ENCODE results near the gene GNAT2.

Gene GNAT2

DNA sequence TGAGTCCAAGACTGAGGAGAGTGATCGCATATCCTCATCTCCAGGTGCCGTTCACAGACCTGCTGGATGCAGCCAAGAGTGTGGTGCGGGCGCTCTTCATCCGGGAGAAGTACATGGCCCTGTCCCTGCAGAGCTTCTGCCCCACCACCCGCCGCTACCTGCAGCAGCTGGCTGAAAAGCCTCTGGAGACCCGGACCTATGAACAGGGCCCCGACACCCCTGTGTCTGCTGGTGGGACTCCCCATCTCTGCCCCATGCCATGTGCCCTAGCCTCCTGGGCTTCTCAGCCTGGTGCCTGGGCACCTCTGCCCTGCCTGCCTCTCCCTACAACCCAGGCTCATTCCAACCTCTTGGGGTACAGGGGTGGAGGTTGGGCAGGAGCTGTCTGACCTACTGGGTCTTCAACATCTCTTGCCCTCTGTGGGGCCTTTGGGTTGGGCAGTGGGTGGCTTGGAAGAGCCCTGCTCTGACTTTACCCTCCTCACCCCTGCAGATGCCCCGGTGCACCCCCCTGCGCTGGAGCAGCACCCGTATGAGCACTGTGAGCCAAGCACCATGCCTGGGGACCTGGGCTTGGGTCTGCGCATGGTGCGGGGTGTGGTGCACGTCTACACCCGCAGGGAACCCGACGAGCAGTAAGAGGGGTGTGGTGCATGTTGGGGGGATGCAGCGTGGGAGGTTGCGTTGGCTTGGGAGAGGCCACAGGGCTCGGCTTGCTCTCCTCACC is 7.4 kb upstream of the GNAT2 start:
- no peak for TF ChIP-seq ZNF558 (tag by site-specific recombination; IDR thresholded peaks at IDR 0.05)
- no peak for TF ChIP-seq ZNF600 (tag by site-specific recombination; IDR thresholded peaks at IDR 0.05)
- TF ChIP-seq, protein P1, sequence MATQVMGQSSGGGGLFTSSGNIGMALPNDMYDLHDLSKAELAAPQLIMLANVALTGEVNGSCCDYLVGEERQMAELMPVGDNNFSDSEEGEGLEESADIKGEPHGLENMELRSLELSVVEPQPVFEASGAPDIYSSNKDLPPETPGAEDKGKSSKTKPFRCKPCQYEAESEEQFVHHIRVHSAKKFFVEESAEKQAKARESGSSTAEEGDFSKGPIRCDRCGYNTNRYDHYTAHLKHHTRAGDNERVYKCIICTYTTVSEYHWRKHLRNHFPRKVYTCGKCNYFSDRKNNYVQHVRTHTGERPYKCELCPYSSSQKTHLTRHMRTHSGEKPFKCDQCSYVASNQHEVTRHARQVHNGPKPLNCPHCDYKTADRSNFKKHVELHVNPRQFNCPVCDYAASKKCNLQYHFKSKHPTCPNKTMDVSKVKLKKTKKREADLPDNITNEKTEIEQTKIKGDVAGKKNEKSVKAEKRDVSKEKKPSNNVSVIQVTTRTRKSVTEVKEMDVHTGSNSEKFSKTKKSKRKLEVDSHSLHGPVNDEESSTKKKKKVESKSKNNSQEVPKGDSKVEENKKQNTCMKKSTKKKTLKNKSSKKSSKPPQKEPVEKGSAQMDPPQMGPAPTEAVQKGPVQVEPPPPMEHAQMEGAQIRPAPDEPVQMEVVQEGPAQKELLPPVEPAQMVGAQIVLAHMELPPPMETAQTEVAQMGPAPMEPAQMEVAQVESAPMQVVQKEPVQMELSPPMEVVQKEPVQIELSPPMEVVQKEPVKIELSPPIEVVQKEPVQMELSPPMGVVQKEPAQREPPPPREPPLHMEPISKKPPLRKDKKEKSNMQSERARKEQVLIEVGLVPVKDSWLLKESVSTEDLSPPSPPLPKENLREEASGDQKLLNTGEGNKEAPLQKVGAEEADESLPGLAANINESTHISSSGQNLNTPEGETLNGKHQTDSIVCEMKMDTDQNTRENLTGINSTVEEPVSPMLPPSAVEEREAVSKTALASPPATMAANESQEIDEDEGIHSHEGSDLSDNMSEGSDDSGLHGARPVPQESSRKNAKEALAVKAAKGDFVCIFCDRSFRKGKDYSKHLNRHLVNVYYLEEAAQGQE (tag by site-specific recombination; IDR thresholded peaks at IDR 0.05): no peak
- no peak for TF ChIP-seq ZNF596 (tag by site-specific recombination; IDR thresholded peaks at IDR 0.05)
- TF ChIP-seq ZNF707 (tag by site-specific recombination; IDR thresholded peaks at IDR 0.05): no peak
- H3K4me1 ChIP-seq (ENCODE audit: control insufficient read depth, insufficient read depth, low read length): no peaks in the 10 kb centered on the region
- H3K36me3 ChIP-seq (ENCODE audit: control insufficient read depth in 2 of 2, insufficient read depth in 1 of 2, low read length in 2 of 2): peaks cover 4 to 66% of the 10 kb centered on the region in 2 experiments; a peak in 2 of 3 replicates
- H3K27ac ChIP-seq (ENCODE audit: extremely low read depth, low read depth, low read length): no peak overlapping the region
- CTCF ChIA-PET: interaction anchor here (0.7 to 5.1 kb wide), 3 partner anchors 13 to 81 kb away, joined by 3 to 34 read pairs (median 10); partner anchors contain the start of gene GNAI3
- no peaks in the 10 kb centered on the region for H3K9me3 ChIP-seq (ENCODE audit: control insufficient read depth, insufficient read depth, low read depth, low read length)
- POLR2A ChIA-PET: no interaction called here
- H3K4me3 ChIP-seq (ENCODE audit: low read depth, low read length): no peak overlapping the region

DNA sequence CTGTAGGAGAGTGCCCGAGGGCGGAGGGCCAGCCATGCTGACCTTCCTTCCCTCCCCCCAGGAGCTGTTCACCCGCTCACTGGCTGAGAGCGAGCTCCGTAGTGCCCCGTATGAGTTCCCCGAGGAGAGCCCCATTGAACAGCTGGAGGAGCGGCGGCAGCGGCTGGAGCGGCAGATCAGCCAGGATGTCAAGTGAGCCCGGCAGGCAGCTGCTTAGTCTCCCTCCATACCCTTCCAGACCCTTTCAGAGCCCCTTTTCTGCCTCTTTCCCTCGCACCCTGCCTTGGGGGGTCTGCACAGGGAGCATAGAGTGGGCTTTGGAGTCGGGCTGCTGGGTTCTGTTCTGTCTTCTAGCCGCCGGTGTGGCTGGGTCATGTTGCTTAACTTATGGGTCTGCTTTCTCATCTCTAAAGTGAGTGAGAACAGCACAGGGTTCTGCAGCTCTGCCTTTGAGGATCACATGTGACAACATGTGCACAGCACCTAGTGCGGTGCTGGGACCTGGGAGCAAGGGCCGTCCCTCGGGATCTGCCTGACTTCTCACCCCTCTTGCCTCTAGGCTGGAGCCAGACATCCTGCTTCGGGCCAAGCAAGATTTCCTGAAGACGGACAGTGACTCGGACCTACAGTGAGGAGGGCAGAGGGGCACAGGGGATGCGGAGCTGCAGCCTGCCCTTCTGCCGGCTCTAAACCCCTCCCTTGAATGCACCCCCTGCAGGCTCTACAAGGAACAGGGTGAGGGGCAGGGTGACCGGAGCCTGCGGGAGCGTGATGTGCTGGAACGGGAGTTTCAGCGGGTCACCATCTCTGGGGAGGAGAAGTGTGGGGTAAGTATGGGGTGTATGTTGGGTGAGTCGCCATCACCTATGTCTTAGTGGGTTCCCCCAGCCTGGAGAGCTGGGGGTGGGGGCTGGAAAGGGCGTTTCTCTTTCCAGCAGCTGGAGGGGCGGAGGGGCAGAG is 6.5 kb upstream of the GNAT2 start:
- Histone ChIP-seq H3K27ac (ENCODE audit: extremely low read depth, low read depth, low read length) (no peak overlapping the region), H3K36me3 (ENCODE audit: control insufficient read depth in 2 of 2, insufficient read depth in 1 of 2, low read length in 2 of 2) (peaks cover 4 to 57% of the 10 kb centered on the region in 2 experiments; a peak in 2 of 3 replicates)

GRCh38 chr1:109625176-109625575 is 5.8 kb upstream of the GNAT2 start:
- no peak overlapping the region for H3K4me3 ChIP-seq (ENCODE audit: low read depth, low read length)
- TF ChIP-seq, protein P2, sequence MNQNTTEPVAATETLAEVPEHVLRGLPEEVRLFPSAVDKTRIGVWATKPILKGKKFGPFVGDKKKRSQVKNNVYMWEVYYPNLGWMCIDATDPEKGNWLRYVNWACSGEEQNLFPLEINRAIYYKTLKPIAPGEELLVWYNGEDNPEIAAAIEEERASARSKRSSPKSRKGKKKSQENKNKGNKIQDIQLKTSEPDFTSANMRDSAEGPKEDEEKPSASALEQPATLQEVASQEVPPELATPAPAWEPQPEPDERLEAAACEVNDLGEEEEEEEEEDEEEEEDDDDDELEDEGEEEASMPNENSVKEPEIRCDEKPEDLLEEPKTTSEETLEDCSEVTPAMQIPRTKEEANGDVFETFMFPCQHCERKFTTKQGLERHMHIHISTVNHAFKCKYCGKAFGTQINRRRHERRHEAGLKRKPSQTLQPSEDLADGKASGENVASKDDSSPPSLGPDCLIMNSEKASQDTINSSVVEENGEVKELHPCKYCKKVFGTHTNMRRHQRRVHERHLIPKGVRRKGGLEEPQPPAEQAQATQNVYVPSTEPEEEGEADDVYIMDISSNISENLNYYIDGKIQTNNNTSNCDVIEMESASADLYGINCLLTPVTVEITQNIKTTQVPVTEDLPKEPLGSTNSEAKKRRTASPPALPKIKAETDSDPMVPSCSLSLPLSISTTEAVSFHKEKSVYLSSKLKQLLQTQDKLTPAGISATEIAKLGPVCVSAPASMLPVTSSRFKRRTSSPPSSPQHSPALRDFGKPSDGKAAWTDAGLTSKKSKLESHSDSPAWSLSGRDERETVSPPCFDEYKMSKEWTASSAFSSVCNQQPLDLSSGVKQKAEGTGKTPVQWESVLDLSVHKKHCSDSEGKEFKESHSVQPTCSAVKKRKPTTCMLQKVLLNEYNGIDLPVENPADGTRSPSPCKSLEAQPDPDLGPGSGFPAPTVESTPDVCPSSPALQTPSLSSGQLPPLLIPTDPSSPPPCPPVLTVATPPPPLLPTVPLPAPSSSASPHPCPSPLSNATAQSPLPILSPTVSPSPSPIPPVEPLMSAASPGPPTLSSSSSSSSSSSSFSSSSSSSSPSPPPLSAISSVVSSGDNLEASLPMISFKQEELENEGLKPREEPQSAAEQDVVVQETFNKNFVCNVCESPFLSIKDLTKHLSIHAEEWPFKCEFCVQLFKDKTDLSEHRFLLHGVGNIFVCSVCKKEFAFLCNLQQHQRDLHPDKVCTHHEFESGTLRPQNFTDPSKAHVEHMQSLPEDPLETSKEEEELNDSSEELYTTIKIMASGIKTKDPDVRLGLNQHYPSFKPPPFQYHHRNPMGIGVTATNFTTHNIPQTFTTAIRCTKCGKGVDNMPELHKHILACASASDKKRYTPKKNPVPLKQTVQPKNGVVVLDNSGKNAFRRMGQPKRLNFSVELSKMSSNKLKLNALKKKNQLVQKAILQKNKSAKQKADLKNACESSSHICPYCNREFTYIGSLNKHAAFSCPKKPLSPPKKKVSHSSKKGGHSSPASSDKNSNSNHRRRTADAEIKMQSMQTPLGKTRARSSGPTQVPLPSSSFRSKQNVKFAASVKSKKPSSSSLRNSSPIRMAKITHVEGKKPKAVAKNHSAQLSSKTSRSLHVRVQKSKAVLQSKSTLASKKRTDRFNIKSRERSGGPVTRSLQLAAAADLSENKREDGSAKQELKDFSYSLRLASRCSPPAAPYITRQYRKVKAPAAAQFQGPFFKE (tag by site-specific recombination; IDR thresholded peaks at IDR 0.05; ENCODE audit: borderline replicate concordance): no peak
- TF ChIP-seq ZNF394 (tag by site-specific recombination; IDR thresholded peaks at IDR 0.05; ENCODE audit: borderline replicate concordance) (no peak), HOXC10 (CRISPR knock-in tag; IDR thresholded peaks at IDR 0.05) (no peak), GLIS1 (tag by site-specific recombination; IDR thresholded peaks at IDR 0.05) (no peak), ZNF48 (tag by site-specific recombination; IDR thresholded peaks at IDR 0.05) (no peak)
- TF ChIP-seq, protein P3, sequence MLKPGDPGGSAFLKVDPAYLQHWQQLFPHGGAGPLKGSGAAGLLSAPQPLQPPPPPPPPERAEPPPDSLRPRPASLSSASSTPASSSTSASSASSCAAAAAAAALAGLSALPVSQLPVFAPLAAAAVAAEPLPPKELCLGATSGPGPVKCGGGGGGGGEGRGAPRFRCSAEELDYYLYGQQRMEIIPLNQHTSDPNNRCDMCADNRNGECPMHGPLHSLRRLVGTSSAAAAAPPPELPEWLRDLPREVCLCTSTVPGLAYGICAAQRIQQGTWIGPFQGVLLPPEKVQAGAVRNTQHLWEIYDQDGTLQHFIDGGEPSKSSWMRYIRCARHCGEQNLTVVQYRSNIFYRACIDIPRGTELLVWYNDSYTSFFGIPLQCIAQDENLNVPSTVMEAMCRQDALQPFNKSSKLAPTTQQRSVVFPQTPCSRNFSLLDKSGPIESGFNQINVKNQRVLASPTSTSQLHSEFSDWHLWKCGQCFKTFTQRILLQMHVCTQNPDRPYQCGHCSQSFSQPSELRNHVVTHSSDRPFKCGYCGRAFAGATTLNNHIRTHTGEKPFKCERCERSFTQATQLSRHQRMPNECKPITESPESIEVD (tag by site-specific recombination; IDR thresholded peaks at IDR 0.05): no peak

More for the DNA sequence above, 6.5 kb upstream of the GNAT2 start:
- Histone ChIP-seq H3K4me3 (ENCODE audit: low read depth, low read length) (no peak overlapping the region), H3K9me3 (ENCODE audit: control insufficient read depth, insufficient read depth, low read depth, low read length) (no peaks in the 10 kb centered on the region), H3K4me1 (ENCODE audit: control insufficient read depth, insufficient read depth, low read length) (peaks cover 4% of the 10 kb centered on the region; the same call in 1 of the 2 replicates)
- no peak for TF ChIP-seq ZNF138 (tag by site-specific recombination; IDR thresholded peaks at IDR 0.05; ENCODE audit: borderline replicate concordance)
- TF ChIP-seq ZNF580 (tag by site-specific recombination; IDR thresholded peaks at IDR 0.05): no peak
- TF ChIP-seq ZNF677 (tag by site-specific recombination; IDR thresholded peaks at IDR 0.05): no peak
- no peak for TF ChIP-seq ZNF175 (tag by site-specific recombination; IDR thresholded peaks at IDR 0.05)
- TF ChIP-seq ZNF354C (tag by site-specific recombination; IDR thresholded peaks at IDR 0.05; ENCODE audit: borderline replicate concordance, low read depth): no peak
- TF ChIP-seq ZFHX2 (tag by site-specific recombination; conservative IDR thresholded peaks at IDR 0.05): no peak
- no peak for TF ChIP-seq ZNF37A (tag by site-specific recombination; IDR thresholded peaks at IDR 0.05)
- no peak for TF ChIP-seq ZNF48 (tag by site-specific recombination; IDR thresholded peaks at IDR 0.05)
- TF ChIP-seq ZNF366 (tag by site-specific recombination; conservative IDR thresholded peaks at IDR 0.05): no peak
- no peak for TF ChIP-seq ZNF621 (tag by site-specific recombination; IDR thresholded peaks at IDR 0.05)
- no peak for TF ChIP-seq ZNF571 (tag by site-specific recombination; IDR thresholded peaks at IDR 0.05)
- no peak for TF ChIP-seq ZNF624 (tag by site-specific recombination; IDR thresholded peaks at IDR 0.05)
- ChIA-PET CTCF (interaction anchor here (0.9 kb wide), 2 partner anchors 8 to 14 kb away, joined by 3 read pairs; no protein-coding TSS in a partner anchor), POLR2A (no interaction called here)

More at GRCh38 chr1:109625176-109625575, 5.8 kb upstream of the GNAT2 start:
- H3K9me3 ChIP-seq (ENCODE audit: control insufficient read depth, insufficient read depth, low read depth, low read length): no peaks in the 10 kb centered on the region
- H3K27ac ChIP-seq (ENCODE audit: extremely low read depth, low read depth, low read length): no peak overlapping the region
- ChIA-PET POLR2A (interaction anchor here (1.1 kb wide), 1 partner anchor 77 kb away, joined by 3 read pairs; the partner anchor contains the start of gene GNAI3), CTCF (interaction anchor here (0.6 to 0.9 kb wide), 3 partner anchors 9 to 128 kb away, joined by 3 read pairs; no protein-coding TSS in a partner anchor)
- peaks cover 4 to 52% of the 10 kb centered on the region in 2 experiments; a peak in 2 of 3 replicates for H3K36me3 ChIP-seq (ENCODE audit: control insufficient read depth in 2 of 2, insufficient read depth in 1 of 2, low read length in 2 of 2)
- peaks cover 4% of the 10 kb centered on the region; the same call in 1 of the 2 replicates for H3K4me1 ChIP-seq (ENCODE audit: control insufficient read depth, insufficient read depth, low read length)
